GM08714 (cell line): ENCODE measurements around the gene CDC20.
"Not testable (repeated sequence)": the region's sequence is repeated elsewhere in the genome, so short reads cannot be mapped to it uniquely, and the experiment has no call there.

ENCODE experiments used
- H3K4me3 ChIP-seq: fragments of 200-500 bp; sonication (Bioruptor generic); 2 replicates; pipeline ENCODE4 v1.5.1; 2014; ENCODE audit warnings: mild to moderate bottlenecking, low read length, inconsistent platforms
- ZNF274 ChIP-seq: IDR thresholded peaks from 2 replicates; pipeline ENCODE4 v1.6.1; 2012; ENCODE audit warnings: mild to moderate bottlenecking, low read depth, low read length

CDC20 gene

DNA sequence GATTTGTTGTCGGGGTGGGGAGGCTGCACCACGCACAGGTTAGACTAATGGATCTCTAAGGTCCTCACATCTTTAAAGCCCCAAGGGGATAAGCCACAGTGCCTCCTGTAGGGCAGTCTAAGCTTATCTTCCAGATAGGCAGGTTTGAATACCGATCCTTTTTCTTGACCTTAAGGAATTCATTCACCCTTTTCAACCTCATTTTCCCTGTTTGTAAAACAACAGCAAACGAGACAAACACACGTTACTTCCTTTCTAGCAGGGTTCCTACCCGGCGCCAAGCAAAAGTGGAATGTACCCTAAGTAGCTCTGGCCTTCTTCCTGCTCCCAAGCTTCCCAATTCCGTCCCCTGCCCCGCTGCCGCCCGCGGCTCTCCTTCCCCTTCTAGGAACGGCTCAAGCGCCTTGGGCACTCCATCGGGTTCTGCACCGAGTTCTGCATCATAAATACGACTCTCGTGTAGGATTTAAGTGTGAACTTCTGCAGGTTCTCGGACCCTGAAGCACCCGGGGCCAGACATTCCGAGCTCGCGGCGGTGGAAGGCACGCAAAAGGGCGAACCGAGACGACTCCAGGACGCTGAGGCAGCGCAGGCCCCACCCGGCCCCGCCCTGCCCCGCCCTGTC lies 548 bp upstream of the CDC20 start:
- peak overlapping the region; percentile 87 for H3K4me3 ChIP-seq
- TF ChIP-seq ZNF274: no peak

- TF ChIP-seq ZNF274: no peak
- H3K4me3 ChIP-seq: peak overlapping the region; percentile 93
Observed at GRCh38 chr1:43359696-43360095, 915 bp downstream of the CDC20 start.

DNA sequence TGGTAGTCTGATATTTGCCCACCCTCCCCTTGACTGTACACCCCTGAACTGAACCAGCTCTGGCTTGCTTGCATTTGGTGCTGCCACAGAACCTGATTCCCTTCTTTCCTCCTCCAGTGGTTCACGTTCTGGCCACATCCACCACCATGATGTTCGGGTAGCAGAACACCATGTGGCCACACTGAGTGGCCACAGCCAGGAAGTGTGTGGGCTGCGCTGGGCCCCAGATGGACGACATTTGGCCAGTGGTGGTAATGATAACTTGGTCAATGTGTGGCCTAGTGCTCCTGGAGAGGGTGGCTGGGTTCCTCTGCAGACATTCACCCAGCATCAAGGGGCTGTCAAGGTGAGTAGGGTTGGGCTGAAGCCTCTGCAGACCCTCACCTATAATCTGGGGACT lies 1.8 kb downstream of the CDC20 start:
- no peak for TF ChIP-seq ZNF274
- peak overlapping the region; percentile 93; the same call in 1 of the 2 replicates for H3K4me3 ChIP-seq

GRCh38 chr1:43363283-43363934 lies 4.6 kb downstream of the CDC20 start:
- H3K4me3 ChIP-seq: no peak overlapping the region
- TF ChIP-seq ZNF274: no peak

DNA sequence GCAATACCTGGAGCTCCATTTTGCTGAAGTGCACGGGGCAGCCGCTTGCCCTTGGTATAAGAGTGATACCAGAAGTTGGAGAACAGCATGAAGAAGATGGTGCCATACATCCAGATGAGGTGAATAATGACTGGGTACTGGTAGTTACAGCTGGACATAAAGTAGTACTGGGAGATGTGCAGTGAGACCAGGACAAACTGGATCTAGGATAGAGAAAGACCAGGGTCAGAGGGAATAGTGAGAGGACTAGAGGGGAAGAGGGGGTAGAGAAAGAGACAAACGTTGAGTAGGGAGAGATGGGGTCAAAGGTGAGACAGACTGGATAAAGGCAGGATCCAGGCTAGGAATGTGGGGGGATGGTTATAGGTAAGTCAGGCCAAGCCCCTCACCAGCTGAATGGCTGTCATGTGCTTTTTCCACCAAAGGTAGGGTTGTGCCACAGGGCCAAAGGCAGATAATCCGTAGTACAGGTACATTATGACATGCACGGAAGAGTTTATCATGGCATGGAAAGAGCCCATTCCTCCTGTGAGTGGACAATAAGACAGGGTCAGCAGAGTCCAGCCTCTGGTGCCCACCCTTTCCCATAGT lies 5.2 kb downstream of the CDC20 start:
- H3K4me3 ChIP-seq: no peak overlapping the region
- TF ChIP-seq ZNF274: no peak

DNA sequence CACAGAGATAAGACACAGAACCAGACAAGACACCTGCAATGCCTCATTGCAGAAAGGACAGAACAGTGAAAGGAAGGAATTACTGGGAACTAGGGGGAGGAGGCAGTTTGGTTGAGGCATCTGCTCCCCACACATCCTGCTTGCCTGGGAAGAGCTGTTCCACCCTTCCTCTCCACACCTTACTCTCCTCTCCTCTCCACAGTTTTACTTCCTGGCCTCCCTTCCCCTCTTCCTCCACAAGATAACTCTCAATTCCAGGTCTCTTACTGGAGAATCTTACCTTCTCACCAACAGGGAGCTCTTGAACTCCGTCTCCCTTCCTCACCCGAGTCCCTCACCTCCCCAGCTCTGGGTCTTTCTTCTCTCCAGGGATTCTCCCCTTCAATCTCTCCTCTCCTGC lies 6.9 kb downstream of the CDC20 start:
- H3K4me3 ChIP-seq: no peak overlapping the region; the same call in 1 of the 2 replicates
- TF ChIP-seq ZNF274: no peak

DNA sequence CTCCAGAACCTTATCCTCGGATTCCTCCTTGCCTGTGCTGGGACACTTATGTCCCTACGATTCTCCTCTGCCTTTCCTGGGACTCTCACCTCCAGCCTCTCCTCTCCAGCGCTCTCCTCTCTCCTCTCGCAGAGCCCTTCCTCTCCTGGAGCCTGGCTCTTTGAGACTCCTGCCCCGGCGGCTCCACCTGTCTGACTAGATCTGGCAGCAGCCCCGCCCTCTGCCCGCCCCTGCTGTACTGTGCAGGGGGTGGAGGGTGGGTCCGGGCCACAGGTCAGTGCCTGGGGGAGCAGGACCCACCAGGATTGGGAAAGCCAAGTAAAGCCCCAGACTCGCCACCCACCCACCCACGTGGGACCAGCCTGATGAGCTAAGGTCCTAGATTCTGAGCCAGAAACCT lies 7.4 kb downstream of the CDC20 start:
- TF ChIP-seq ZNF274: no peak
- peak overlapping the region; percentile 75; the same call in 1 of the 2 replicates for H3K4me3 ChIP-seq

GRCh38 chr1:43366601-43367025 lies 7.8 kb downstream of the CDC20 start:
- H3K4me3 ChIP-seq: peak overlapping the region; percentile 75
- TF ChIP-seq ZNF274: no peak

DNA sequence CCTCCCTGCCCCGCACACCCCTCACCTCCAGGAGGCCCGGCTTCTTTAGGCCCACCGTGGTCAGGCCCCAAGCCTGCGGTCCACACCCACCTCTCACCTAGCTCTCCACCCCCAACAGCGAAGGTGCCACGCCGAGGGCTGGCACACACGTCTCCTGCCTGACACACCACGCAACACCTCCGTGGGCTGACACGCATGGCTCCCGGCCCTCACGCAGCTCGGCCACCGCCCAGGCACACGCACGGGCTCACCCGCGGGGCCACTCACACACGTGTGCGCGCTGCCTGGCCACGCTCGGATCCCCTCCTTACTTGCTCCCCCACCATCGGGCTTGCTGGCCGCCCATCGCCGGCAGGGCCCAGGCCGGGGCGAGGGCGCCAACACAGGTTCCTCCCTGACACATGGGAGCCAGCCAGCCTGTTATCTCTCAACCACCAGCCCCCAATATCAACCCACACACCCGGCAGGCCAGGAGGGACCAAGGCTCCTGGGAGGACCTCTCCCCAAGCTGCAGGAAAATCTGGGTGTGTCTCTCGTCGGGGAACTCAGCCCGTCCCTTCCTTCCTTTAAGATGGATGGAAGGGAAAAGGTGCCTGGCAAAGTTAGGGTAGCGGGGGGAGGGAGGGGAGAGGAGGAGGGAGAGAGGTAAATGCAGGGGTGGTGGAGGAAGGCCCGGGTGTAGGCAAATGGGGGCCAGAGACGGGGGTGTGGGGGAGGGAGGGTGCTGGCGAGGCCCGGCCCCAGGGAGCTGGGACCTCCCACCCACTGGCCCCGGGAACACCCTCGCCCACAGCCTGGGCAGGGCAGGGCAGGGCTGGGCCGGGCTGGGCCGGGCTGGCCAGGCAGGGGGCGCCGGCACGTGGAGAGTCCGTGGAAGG lies 8.5 kb downstream of the CDC20 start:
- no peak for TF ChIP-seq ZNF274
- H3K4me3 ChIP-seq: peak overlapping the region; percentile 75

DNA sequence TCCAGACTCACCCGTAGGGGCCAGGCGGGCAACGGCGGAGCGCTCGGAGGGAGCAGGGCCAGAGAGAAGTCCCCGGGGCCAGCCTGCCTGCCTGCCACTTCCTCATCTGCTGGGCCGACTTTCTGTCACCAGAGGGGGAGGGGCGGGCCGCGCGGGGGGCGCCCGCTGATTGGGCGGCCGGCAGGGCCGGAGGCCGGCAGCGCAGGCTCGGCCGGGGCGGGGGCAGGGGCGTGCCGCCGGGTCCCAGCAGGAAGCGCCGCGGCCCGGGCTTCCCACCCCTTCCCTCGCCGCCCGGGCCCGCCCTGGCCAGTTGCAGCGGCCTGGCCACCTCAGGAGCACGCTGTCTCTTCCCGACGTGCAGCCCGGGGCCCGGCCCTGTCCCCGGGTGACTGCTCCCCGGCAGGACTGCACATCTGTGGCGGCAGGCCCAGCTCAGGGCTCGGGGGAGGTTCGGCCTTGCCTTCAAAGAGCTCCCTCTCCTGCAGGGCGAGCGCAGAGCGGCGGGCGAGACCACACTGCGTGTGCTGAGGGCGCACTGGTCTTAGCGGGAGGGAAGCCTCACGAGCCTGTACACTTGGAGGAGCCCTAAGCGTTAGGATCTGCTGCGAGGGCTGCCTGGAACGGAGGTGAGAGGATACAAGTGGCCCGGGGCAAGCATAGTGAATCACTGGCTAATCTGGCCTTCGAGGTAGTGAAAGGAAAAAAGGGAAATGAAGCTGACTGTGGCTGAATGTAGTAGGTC lies 9.3 kb downstream of the CDC20 start, which contains the start of gene ELOVL1:
TSS of gene ELOVL1 (minus strand) at position 108 of the 742 bp plus-strand sequence. CDS start 2,402 bp downstream, outside the sequence.
- TF ChIP-seq ZNF274: no peak
- H3K4me3 ChIP-seq: peak within 1 kb of the TSS; percentile 83

DNA sequence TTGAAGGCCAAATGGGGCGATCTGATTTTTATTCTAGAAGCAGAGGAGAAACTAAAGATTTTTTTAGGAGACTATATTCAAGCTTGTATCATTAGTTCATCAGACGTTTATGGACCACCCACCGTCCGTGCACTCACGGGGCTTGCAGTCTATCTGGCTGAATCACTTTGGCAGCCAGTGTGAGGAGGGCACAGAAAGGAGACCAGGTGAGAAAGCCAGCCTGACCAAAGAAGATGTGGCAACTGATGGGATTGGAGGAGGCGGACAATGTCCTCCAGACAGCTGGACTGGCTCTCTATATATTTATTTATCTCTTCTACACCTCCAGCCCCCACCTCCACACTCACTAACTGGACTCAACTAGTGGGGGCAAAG lies 9.9 kb downstream of the CDC20 start:
- no peak for TF ChIP-seq ZNF274
- H3K4me3 ChIP-seq: peak overlapping the region; percentile 83

DNA sequence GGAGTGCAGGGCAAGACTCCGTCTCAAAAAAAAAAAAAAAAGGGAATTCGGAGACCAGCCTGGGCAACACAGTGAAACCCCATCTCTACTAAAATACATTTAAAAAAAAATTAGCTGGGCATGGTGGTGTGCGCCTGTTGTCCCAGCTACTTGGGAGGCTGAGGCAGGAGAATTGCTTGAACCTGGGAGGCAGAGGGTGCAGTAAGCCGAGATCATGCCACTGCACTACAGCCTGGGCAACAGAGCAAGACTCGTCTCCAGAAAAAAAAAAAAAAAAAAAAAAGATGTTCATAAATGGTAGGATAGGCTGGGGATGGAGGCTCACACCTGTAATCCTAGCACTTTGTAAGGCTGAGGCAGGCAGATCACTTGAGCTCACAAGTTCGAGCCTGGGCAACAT lies 11.0 kb downstream of the CDC20 start:
- not testable (repeated sequence) for H3K4me3 ChIP-seq

- TF ChIP-seq ZNF274: no peak
- no peak overlapping the region for H3K4me3 ChIP-seq
Observed at GRCh38 chr1:43370564-43370963, 11.8 kb downstream of the CDC20 start.

GRCh38 chr1:43372172-43372571 lies 13.4 kb downstream of the CDC20 start:
- no peak for TF ChIP-seq ZNF274
- no peak overlapping the region for H3K4me3 ChIP-seq
